Ishikawa (cell line): ENCODE measurements around the gene KLF16.

Experiments
- CEBPB ChIP-seq: IDR thresholded peaks from 2 replicates; pipeline ENCODE4 v1.6.1; 2012
- CREB1 ChIP-seq: IDR thresholded peaks from 2 replicates; pipeline ENCODE4 v1.6.1; 2012; ENCODE audit warnings: low read depth
- EGR1 ChIP-seq: IDR thresholded peaks from 2 replicates; pipeline ENCODE4 v1.6.1; 2012
- EP300 ChIP-seq: IDR thresholded peaks from 2 replicates; pipeline ENCODE4 v1.6.1; 2012; ENCODE audit warnings: borderline replicate concordance
- MAX ChIP-seq: IDR thresholded peaks from 2 replicates; pipeline ENCODE4 v1.6.1; 2012
- NFIC ChIP-seq: IDR thresholded peaks from 2 replicates; pipeline ENCODE4 v1.6.1; 2012
- RAD21 ChIP-seq: IDR thresholded peaks from 2 replicates; pipeline ENCODE4 v1.6.1; 2012; ENCODE audit warnings: low read depth
- TAF1 ChIP-seq: IDR thresholded peaks from 2 replicates; pipeline ENCODE4 v1.6.1; 2012; ENCODE audit warnings: low read depth, mild to moderate bottlenecking
- TCF12 ChIP-seq: IDR thresholded peaks from 2 replicates; pipeline ENCODE4 v1.6.1; 2012; ENCODE audit warnings: low read depth
- USF1 ChIP-seq: IDR thresholded peaks from 2 replicates; pipeline ENCODE4 v1.6.1; 2012
- YY1 ChIP-seq: IDR thresholded peaks from 2 replicates; pipeline ENCODE4 v1.6.1; 2012; ENCODE audit warnings: low read depth
- ZBTB7A ChIP-seq: IDR thresholded peaks from 2 replicates; pipeline ENCODE4 v1.6.1; 2012; ENCODE audit warnings: low read depth

DNA sequence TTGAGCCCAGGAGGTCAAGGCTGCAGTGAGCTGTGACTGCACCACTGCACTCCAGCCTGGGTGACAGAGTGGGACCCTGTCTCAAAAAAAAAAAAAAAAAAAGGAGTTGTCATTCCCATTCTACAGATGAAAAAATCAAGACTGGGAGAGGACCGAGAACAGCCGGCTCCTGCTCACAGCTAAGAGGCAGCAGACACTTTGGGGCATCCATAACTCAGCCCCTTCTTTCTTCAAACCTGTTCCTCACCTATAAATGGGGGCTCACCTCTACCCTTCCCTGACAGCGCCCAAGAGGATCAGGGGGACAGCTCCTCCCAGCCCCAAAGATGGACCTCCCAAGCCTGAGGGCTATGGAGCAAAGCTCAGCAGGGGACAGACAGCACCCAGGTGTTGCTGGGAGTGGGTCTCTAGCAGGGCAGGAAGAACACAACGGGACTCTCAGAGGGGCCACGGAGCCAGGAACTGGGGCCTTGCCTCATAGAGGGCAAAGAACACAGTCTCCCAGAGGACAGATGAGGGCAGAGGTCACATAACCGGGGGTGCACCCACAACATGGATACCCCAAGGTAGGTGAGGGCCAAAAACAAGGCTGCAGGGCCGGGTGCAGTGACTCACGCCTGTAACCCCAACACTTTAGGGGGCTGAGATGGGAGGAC, 3.4 kb upstream of the KLF16 start:
- no peak for TF ChIP-seq USF1
- TF ChIP-seq CEBPB, result no peak
- TF ChIP-seq TAF1, result no peak
- no peak for TF ChIP-seq MAX
- no peak for TF ChIP-seq CREB1
- no peak for TF ChIP-seq EGR1
- no peak for TF ChIP-seq NFIC
- TF ChIP-seq RAD21, result no peak
- no peak for TF ChIP-seq ZBTB7A
- no peak for TF ChIP-seq EP300
- no peak for TF ChIP-seq YY1
- no peak for TF ChIP-seq TCF12
